K562 (cell line): ENCODE results near the gene GET3. TPM values are rescaled to one million over a fixed set of nuclear protein-coding genes. Genes with fewer than 3 reads are reported as not detected.

ENCODE experiments used
- ATAC-seq: fragments of 200-7000 bp; cut with Tn5 transposase; 3 replicates; pipeline ENCODE4 v1.9.1; 2020; ENCODE audit warnings: moderate library complexity
- BruUV-seq: library from RNA; stranded (reverse); fragments of 400-500 nt; replicated peaks from 2 replicates; lab custom pipeline; 2021; lab: Mats Ljungman, UMichigan
- CTCF ChIA-PET: fragments of 300-600 bp; formaldehyde crosslinking; extraction: SDS; loops from one replicate; lab custom pipeline; 2021; ENCODE audit warnings: low intra/inter-chr PET ratio; lab: Yijun Ruan, JAX
- POLR2A ChIA-PET: fragments of 300-600, 350-650 bp; sonication (Branson Sonifier 250); formaldehyde crosslinking; extraction: SDS; loops from one replicate; lab custom pipeline; 2021; ENCODE audit warnings: antibody characterized with exemption, inconsistent platforms; lab: Yijun Ruan, JAX
- DNase-seq, 4 experiments: peaks; one replicate each; pipeline versions ENCODE4 v3.0.0 to v3.0.0-alpha.2; 2011 to 2018; ENCODE audit warnings: low spot score in 3 of 4, mixed read lengths in 3 of 4; ENCODE audit errors: extremely low read depth in 1 of 4
- FAIRE-seq: peaks from 2 replicates; lab custom pipeline; 2011; peaks lifted over from hg19 to GRCh38; lab: Jason Lieb, UNC
- H2AFZ ChIP-seq: 2 replicates; pipeline ENCODE4 v1.6.0; 2011; ENCODE audit warnings: low read depth, low read length, control low read depth, inconsistent platforms
- H3K27ac ChIP-seq: fragments of 200-600 bp; 3 replicates; pipeline ENCODE4 v1.8.0; 2011; ENCODE audit warnings: low read depth, mild to moderate bottlenecking, control low read depth, inconsistent platforms, low read length, moderate library complexity, mixed read lengths; ENCODE audit errors: extremely low read depth
- H3K27me3 ChIP-seq, 2 experiments: fragments of 300-600 bp in 1 of 2; 2 replicates in 1 of 2; 3 replicates in 1 of 2; pipeline versions ENCODE4 v1.6.0 to v1.8.0; 2011; ENCODE audit warnings: inconsistent platforms in 2 of 2, low read length in 2 of 2, mild to moderate bottlenecking in 1 of 2, mixed read lengths in 1 of 2, moderate library complexity in 1 of 2; ENCODE audit not compliant: control insufficient read depth in 2 of 2, insufficient read depth in 2 of 2
- H3K36me3 ChIP-seq: fragments of 300-600 bp; 3 replicates; pipeline ENCODE4 v1.8.0; 2011; ENCODE audit warnings: mild to moderate bottlenecking, low read length, inconsistent platforms; ENCODE audit not compliant: control insufficient read depth, insufficient read depth
- H3K4me1 ChIP-seq, 2 experiments: fragments of 200-600 bp in 1 of 2; replicated peaks in 1 of 2; 2 replicates in 1 of 2; 3 replicates in 1 of 2; pipeline versions ENCODE4 v1.5.1 to v1.8.0; 2011; ENCODE audit warnings: inconsistent platforms in 2 of 2, low read length in 2 of 2, mild to moderate bottlenecking in 1 of 2, mixed read lengths in 1 of 2, moderate library complexity in 1 of 2; ENCODE audit not compliant: control insufficient read depth in 2 of 2, insufficient read depth in 2 of 2
- H3K4me2 ChIP-seq: 2 replicates; pipeline ENCODE4 v1.6.1; 2011; ENCODE audit warnings: low read length, control low read depth, inconsistent platforms, mixed read lengths; ENCODE audit not compliant: insufficient read depth
- H3K4me3 ChIP-seq: fragments of 200-600 bp; sonication (generic), shearing (Covaris generic); 2 replicates; pipeline ENCODE4 v1.5.1; 2016; ENCODE audit warnings: control low read depth, inconsistent platforms
- H3K79me2 ChIP-seq: fragments of 200-600 bp; 3 replicates; pipeline ENCODE4 v1.8.0; 2011; ENCODE audit warnings: low read length, inconsistent platforms; ENCODE audit not compliant: control insufficient read depth, insufficient read depth
- H3K9ac ChIP-seq, 2 experiments: 2 replicates each; pipeline versions ENCODE4 v1.6.0 to v1.6.1; 2011; ENCODE audit warnings: low read depth in 2 of 2, low read length in 2 of 2, control low read depth in 1 of 2, inconsistent platforms in 1 of 2, mild to moderate bottlenecking in 1 of 2, mixed read lengths in 1 of 2; ENCODE audit not compliant: insufficient read depth in 1 of 2
- H3K9me1 ChIP-seq: one replicate; pipeline ENCODE4 v1.6.0; 2011; ENCODE audit warnings: inconsistent platforms, mild to moderate bottlenecking, low read length, moderate library complexity; ENCODE audit not compliant: control insufficient read depth, insufficient read depth
- H3K9me3 ChIP-seq: replicated peaks from 2 replicates; pipeline ENCODE4 v1.5.1; 2011; ENCODE audit warnings: low read depth, low read length, inconsistent platforms; ENCODE audit not compliant: control insufficient read depth, insufficient read depth
- H4K20me1 ChIP-seq: replicated peaks from 2 replicates; pipeline ENCODE4 v1.6.1; 2011; ENCODE audit warnings: low read length, inconsistent platforms, mixed read lengths; ENCODE audit not compliant: control insufficient read depth, insufficient read depth
- ETS2 ChIP-seq: IDR thresholded peaks from 2 replicates; pipeline ENCODE4 v1.6.1; 2016; ENCODE audit warnings: borderline replicate concordance, missing genetic modification characterization, mild to moderate bottlenecking, moderate library complexity, missing compliant biosample characterization; ENCODE audit not compliant: poor library complexity, severe bottlenecking
- GABPA ChIP-seq: fragments of 200-800 bp; sonication (Bioruptor generic); conservative IDR thresholded peaks from 2 replicates; pipeline ENCODE4 v1.6.1; 2016; ENCODE audit warnings: low read depth, missing genetic modification characterization, missing compliant biosample characterization
- SETDB1 ChIP-seq: IDR thresholded peaks from one replicate; pipeline ENCODE4 v1.6.1; 2012; ENCODE audit warnings: low read length, control low read depth, inconsistent platforms
- ZBTB40 ChIP-seq, 2 experiments: fragments of 450-650 bp in 1 of 2; sonication (generic) in 1 of 2; formaldehyde crosslinking in 1 of 2; IDR thresholded peaks; 2 replicates each; pipeline versions ENCODE4 v1.7.1 to v1.9.0; 2016 to 2022; ENCODE audit warnings: inconsistent platforms in 1 of 2, mild to moderate bottlenecking in 1 of 2, missing genetic modification reagents in 1 of 2
- ZNF217 ChIP-seq: sonication (generic); formaldehyde crosslinking; IDR thresholded peaks from 2 replicates; pipeline ENCODE4 v1.8.0; 2022; ENCODE audit warnings: mild to moderate bottlenecking, missing genetic modification reagents
- ZNF239 ChIP-seq: fragments of 250-450 bp; sonication (Bioruptor Pico); IDR thresholded peaks from 2 replicates; pipeline ENCODE4 v1.4.0; 2020; ENCODE audit warnings: mild to moderate bottlenecking
- ZNF431 ChIP-seq: sonication (generic); formaldehyde crosslinking; IDR thresholded peaks from 2 replicates; pipeline ENCODE4 v1.8.0; 2022; ENCODE audit warnings: mild to moderate bottlenecking, missing genetic modification reagents
- WGBS: fragments of 100-300 bp; shearing (Covaris generic); methylation state at CpG from one replicate; pipeline ENCODE4 v1.1.6; 2016; ENCODE audit warnings: low coverage, mixed read lengths; ENCODE audit not compliant: insufficient coverage; ENCODE audit errors: missing lambda C conversion rate; 5-methylcytosine and 5-hydroxymethylcytosine counted together
- in situ Hi-C: fragments of 300-500 bp; cut with MboI; formaldehyde crosslinking; loops from 4 replicates; pipeline ENCODE4 v1.15.0; 2018; ENCODE audit warnings: inconsistent platforms, mixed read lengths
- intact Hi-C: fragments of 100-400 bp; cut with micrococcal nuclease; formaldehyde crosslinking; loops from 2 replicates; pipeline ENCODE4 v1.14.2; 2022
- polyA plus RNA-seq, 8 experiments: library from polyadenylated mRNA; depleted of rRNA in 4 of 8; stranded (reverse) in 5 of 8; unstranded in 3 of 8; fragments of >200 nt; fragmentation: Nextera tagmentation in 2 of 8; fragmentation: Illumina TruSeq in 1 of 8; extraction: Ambion mirVana in 2 of 8; extraction: Trizol in 1 of 8; gene quantifications; 2 replicates each; pipeline versions ENCODE4 v1.2.1 to v1.2.3, GENCODE V29; 2011 to 2014; ENCODE audit warnings: inconsistent platforms in 1 of 8, missing spikeins in 1 of 8
- total RNA-seq, 7 experiments: library from RNA; depleted of rRNA in 6 of 7; stranded (reverse); fragments of >200 nt in 6 of 7; fragmentation: Illumina TruSeq in 2 of 7; extraction: Trizol in 2 of 7; gene quantifications; 2 replicates each; pipeline versions ENCODE4 v1.2.1 to v1.2.3, GENCODE V29; 2011 to 2021; ENCODE audit warnings: low replicate concordance in 1 of 7
- TF ChIP-seq, protein P1 (sequence below), 2 experiments: fragments of 450-650 bp; IDR thresholded peaks; 2 replicates each; pipeline ENCODE4 v1.6.1; 2016

GET3 gene
- total and polyA plus RNA-seq, 9 of the 15 experiments (the other 6 are each of a cell fraction or from before 2014, with no cell fraction given) = 8.3 to 83.5 (median 51.8) TPM

DNA sequence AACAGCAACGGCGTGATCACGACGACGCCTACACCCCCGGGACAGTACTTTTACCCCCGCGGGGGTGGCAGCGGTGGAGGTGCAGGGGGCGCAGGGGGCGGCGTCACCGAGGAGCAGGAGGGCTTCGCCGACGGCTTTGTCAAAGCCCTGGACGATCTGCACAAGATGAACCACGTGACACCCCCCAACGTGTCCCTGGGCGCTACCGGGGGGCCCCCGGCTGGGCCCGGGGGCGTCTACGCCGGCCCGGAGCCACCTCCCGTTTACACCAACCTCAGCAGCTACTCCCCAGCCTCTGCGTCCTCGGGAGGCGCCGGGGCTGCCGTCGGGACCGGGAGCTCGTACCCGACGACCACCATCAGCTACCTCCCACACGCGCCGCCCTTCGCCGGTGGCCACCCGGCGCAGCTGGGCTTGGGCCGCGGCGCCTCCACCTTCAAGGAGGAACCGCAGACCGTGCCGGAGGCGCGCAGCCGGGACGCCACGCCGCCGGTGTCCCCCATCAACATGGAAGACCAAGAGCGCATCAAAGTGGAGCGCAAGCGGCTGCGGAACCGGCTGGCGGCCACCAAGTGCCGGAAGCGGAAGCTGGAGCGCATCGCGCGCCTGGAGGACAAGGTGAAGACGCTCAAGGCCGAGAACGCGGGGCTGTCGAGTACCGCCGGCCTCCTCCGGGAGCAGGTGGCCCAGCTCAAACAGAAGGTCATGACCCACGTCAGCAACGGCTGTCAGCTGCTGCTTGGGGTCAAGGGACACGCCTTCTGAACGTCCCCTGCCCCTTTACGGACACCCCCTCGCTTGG lies 55.0 kb downstream of the GET3 start:
- Histone ChIP-seq H3K4me1 (peaks cover 40 to 76% of the 10 kb centered on the region in 2 experiments), H2AFZ (0 out of 2 replicates have a peak overlapping the region, but pooled peaks have one; percentile 14), H3K27ac (peak overlapping the region; percentile 89), H3K79me2 (peaks cover 36% of the 10 kb centered on the region), H3K27me3 (no peaks in the 10 kb centered on the region), H4K20me1 (peaks cover 13% of the 10 kb centered on the region; the same call in 1 of the 2 replicates), H3K9me3 (no peaks in the 10 kb centered on the region), H3K9me1 (no peaks in the 10 kb centered on the region), H3K4me3 (peak overlapping the region; percentile 83), H3K4me2 (peak overlapping the region; percentile 96), H3K36me3 (peaks cover 7% of the 10 kb centered on the region; the same call in 2 of the 3 replicates), H3K9ac (peak overlapping the region; percentile 89 to 97)
- TSS peak; percentile 81 for BruUV-seq
- POLR2A ChIA-PET = interaction anchor here (0.6 to 3.6 kb wide), 35 partner anchors 8 to 1426 kb away, joined by 3 to 44 read pairs (median 4); partner anchors contain the start of genes BEST2, DHPS, DNASE2 and GET3
- peak; percentile 5 for ATAC-seq
- DNase-seq = peak; percentile 45 to 87 (median 62)
- FAIRE-seq = peak; percentile 52
- WGBS = under 1% methylated on average over 49 of the region's 84 CpGs
- CTCF ChIA-PET = interaction anchor here (0.7 kb wide), 1 partner anchor 103 kb away, joined by 3 read pairs; no protein-coding TSS in a partner anchor
- in situ Hi-C loops (no loop called here), intact Hi-C loops (loop anchor here (10.0 kb wide), 1 partner anchor 227 kb away; no protein-coding TSS in a partner anchor)
- TF ChIP-seq GABPA (tag) (peak; percentile 85), ZNF239 (no peak), ZNF217 (CRISPR knock-in tag) (no peak), ETS2 (no peak), ZNF431 (CRISPR knock-in tag) (peak; percentile 78), SETDB1 (no peak), ZBTB40 (IDR thresholded peaks at IDR 0.05) (peak; percentile 86), ZBTB40 (CRISPR knock-in tag; IDR thresholded peaks at IDR 0.05) (no peak)
- TF ChIP-seq, protein P1, sequence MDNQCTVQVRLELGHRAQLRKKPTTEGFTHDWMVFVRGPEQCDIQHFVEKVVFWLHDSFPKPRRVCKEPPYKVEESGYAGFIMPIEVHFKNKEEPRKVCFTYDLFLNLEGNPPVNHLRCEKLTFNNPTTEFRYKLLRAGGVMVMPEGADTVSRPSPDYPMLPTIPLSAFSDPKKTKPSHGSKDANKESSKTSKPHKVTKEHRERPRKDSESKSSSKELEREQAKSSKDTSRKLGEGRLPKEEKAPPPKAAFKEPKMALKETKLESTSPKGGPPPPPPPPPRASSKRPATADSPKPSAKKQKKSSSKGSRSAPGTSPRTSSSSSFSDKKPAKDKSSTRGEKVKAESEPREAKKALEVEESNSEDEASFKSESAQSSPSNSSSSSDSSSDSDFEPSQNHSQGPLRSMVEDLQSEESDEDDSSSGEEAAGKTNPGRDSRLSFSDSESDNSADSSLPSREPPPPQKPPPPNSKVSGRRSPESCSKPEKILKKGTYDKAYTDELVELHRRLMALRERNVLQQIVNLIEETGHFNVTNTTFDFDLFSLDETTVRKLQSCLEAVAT (IDR thresholded peaks at IDR 0.05) = 0 out of 4 replicates have a peak, but pooled peaks of 1 of the 2 experiments have one; percentile 58
